Activated naive CD4-positive, alpha-beta T cell treated with anti-CD3 and anti-CD28 coated beads, Interleukin-2, amount 10 ng/mL, durations not matched to agents 7 days and 5 days (primary cell): Measurements from ENCODE around the gene FBXO45.
"Not testable (repeated sequence)": the region's sequence is repeated elsewhere in the genome, so short reads cannot be mapped to it uniquely, and the experiment has no call there.

Source experiments
- CTCF ChIA-PET: fragments of 350-600 bp; sonication (Branson Sonifier 250); formaldehyde crosslinking; loops from one replicate; lab custom pipeline; 2021; ENCODE audit warnings: antibody characterized with exemption; lab: Charles Lee
- DNase-seq: peaks from one replicate; pipeline ENCODE4 v3.0.0-alpha.2; 2020
- H3K27ac Mint-ChIP-seq: one replicate; pipeline ENCODE4 v1.8.0; 2021; ENCODE audit warnings: mild to moderate bottlenecking, moderate library complexity, mixed read lengths
- H3K27me3 Mint-ChIP-seq: one replicate; pipeline ENCODE4 v1.8.0; 2021; ENCODE audit warnings: mild to moderate bottlenecking, mixed read lengths
- H3K36me3 Mint-ChIP-seq: one replicate; pipeline ENCODE4 v1.8.0; 2021; ENCODE audit warnings: mixed read lengths
- H3K4me1 Mint-ChIP-seq: one replicate; pipeline ENCODE4 v1.8.0; 2021; ENCODE audit warnings: mixed read lengths
- H3K4me3 Mint-ChIP-seq: one replicate; pipeline ENCODE4 v1.8.0; 2021; ENCODE audit warnings: mild to moderate bottlenecking, moderate library complexity, mixed read lengths
- H3K9me3 Mint-ChIP-seq: one replicate; pipeline ENCODE4 v1.8.0; 2021; ENCODE audit warnings: mixed read lengths

The FBXO45 gene, protein sequence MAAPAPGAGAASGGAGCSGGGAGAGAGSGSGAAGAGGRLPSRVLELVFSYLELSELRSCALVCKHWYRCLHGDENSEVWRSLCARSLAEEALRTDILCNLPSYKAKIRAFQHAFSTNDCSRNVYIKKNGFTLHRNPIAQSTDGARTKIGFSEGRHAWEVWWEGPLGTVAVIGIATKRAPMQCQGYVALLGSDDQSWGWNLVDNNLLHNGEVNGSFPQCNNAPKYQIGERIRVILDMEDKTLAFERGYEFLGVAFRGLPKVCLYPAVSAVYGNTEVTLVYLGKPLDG

DNA sequence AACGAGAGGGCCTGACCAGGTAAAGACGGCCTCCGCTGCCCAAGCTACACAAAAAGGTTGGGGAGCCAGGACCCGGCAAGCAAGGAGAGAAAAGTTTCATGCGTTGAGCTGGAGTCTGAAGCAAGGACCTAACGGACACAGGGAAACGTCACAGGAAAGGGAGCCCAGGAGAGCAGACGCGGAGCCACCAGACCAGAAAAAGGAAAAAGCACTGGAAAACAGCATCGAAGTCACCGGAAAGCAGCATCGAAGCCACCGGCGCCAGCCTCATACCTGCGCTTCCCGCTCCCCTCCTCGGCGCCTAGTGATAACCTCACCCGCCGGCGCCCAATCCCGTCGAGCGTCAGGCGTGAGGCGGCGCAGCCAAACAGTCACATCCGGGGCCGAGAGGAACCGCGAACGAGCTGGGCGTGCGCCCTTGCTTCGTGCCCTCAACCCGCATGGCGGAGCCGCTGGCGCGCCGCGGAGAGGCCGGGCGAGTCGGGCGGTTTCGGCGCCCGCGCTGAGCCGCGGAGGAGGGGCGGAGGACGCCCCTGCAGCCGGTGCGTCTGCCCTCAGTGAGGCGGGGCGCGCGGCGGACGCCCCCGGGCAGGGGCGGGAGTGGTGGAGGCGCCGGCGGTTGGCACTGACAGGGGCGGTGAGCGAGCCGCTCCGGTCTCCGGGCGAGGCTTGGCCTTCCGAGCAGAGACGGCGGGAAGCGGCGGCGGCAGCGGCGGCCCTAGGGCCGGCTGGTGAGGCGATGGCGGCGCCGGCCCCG lies at the start of gene FBXO45, which contains the start of gene WDR53:
Gene FBXO45, plus strand, starts transcription at position 415 of the 757 bp plus-strand sequence. Its CDS starts 325 bp downstream, at position 740.
Gene WDR53, minus strand, starts transcription at position 309 of the 757 bp plus-strand sequence. CDS start 7,079 bp downstream, outside the sequence.
- Mint-ChIP-seq H3K9me3 (no peaks in the 10 kb centered on the region), H3K36me3 (peaks cover 16% of the 10 kb centered on the region), H3K4me3 (peak within 1 kb of the TSS; percentile 95), H3K4me1 (peaks cover 55% of the 10 kb centered on the region), H3K27me3 (peaks cover 3% of the 10 kb centered on the region), H3K27ac (peak within 1 kb of the TSS; percentile 97)
- CTCF ChIA-PET, result interaction anchor here (0.6 to 2.4 kb wide), 4 partner anchors 32 to 129 kb away, joined by 3 to 16 read pairs (median 3); no protein-coding TSS in a partner anchor
- DNase-seq, result peak; percentile 97

DNA sequence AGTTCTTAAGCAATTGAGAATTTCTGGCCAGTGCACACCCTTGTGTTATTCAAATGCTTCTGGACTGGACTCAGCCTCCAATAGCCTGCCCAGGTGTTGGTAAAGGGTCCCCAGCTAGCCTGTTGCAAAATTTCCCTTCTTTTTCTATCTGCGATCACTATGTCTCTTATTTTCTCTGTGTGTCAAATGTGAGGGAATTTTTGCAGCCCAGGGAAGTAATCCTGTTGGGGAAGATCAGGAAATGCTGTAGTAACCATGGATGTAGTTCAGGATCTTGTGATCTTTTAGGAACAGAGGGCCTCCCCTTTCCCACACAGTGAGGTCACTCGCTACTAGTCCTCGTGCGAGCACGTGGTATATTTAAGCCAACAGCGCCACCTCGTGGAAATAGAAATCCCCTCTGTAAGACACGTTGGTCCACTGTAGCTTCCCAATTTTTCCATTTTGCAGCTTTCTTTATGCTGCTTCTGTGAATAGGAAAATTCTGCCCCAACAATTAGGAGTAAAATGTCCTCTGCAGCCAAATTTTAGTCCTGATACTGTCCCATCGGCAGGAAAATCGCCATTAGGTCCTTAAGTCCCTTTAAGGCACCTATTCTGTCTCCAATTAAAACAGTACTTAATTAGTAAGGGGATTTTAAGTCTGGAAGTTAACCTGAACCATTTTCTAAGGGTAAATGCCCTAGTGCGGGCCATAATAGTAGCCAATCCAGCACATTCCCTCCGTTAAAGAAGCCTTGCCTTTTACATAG lies 49.3 kb upstream of the FBXO45 start:
- DNase-seq, result peak; percentile 75
- peaks cover 47% of the 10 kb centered on the region for H3K9me3 Mint-ChIP-seq
- no peak overlapping the region for H3K4me3 Mint-ChIP-seq
- H3K27me3 Mint-ChIP-seq, result peaks cover 9% of the 10 kb centered on the region
- CTCF ChIA-PET, result interaction anchor here (0.6 to 2.6 kb wide), 8 partner anchors 33 to 625 kb away, joined by 3 to 20 read pairs (median 4); no protein-coding TSS in a partner anchor
- H3K4me1 Mint-ChIP-seq, result no peaks in the 10 kb centered on the region
- no peak overlapping the region for H3K27ac Mint-ChIP-seq
- H3K36me3 Mint-ChIP-seq, result peaks cover 14% of the 10 kb centered on the region

DNA sequence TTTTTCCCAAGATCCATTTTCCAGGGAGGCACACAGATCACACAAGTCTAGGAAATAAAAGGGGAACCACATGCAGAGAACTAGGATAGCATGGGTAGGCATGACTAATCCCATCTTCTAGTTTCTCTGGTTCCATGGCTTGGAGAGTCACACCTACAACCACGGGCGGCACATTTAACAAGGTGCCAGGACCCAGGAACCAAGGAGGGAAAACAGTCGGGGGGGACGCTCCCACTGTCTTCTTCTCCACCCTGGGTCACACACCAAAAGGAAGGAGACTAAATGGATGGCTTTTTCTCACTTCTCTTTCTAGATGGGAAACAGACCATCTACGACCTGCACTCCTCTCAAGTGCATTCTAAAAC lies 48.8 kb upstream of the FBXO45 start:
- Mint-ChIP-seq H3K36me3 (peaks cover 14% of the 10 kb centered on the region), H3K9me3 (peaks cover 45% of the 10 kb centered on the region)
- no peak for DNase-seq

DNA sequence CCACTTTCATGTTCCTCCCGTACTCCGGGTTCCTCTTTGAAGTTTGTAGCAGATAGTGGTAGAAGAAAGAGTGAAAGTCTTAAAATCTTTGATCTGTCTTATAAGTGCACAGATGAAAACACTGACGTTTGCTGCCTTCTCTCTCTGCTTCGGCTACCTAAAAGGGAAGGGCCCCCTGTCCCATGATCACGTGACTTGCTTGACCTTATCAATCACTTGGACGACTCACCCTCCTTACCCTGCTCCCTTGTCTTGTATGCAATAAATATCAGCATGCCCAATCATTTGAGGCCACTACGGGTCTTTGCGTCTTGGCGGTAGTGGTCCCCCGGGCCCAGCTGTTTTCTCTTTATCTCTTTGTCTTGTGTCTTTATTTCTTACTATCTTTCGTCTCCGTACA lies 47.2 kb upstream of the FBXO45 start:
- CTCF ChIA-PET, result interaction anchor here (1.1 to 4.8 kb wide), 8 partner anchors 14 to 268 kb away, joined by 3 to 46 read pairs (median 9); partner anchors contain the start of gene RNF168
- H3K4me3 Mint-ChIP-seq, H3K27me3 Mint-ChIP-seq, H3K4me1 Mint-ChIP-seq, DNase-seq, H3K27ac Mint-ChIP-seq: not testable (repeated sequence)
- peaks cover 14% of the 10 kb centered on the region for H3K36me3 Mint-ChIP-seq
- H3K9me3 Mint-ChIP-seq, result peaks cover 44% of the 10 kb centered on the region

More for the DNA sequence above, 48.8 kb upstream of the FBXO45 start:
- H3K27me3 Mint-ChIP-seq, result peaks cover 9% of the 10 kb centered on the region
- H3K4me1 Mint-ChIP-seq, result no peaks in the 10 kb centered on the region
- no peak overlapping the region for H3K4me3 Mint-ChIP-seq
- H3K27ac Mint-ChIP-seq, result no peak overlapping the region
- CTCF ChIA-PET, result interaction anchor here (0.6 to 2.6 kb wide), 6 partner anchors 33 to 625 kb away, joined by 3 to 20 read pairs (median 4); no protein-coding TSS in a partner anchor

DNA sequence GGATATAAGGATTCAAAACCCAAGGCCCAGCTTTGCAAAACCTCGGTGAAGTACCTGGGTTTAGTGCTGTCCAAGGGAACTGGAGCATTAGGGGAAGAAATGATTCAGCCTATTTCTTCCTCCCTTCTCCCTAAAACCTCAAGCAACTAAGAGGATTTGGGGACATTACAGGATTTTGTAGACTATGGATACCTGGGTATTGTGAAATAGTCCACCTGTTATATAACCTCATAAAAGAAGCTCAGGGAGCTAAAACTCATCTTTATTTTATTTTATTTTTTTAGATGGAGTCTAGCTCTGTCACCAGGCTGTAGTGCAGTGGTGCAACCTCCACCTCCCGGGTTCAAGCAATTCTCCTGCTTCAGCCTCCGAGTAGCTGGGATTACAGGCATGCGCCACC lies 44.6 kb upstream of the FBXO45 start:
- Mint-ChIP-seq H3K27me3 (peaks cover 13% of the 10 kb centered on the region), H3K9me3 (peaks cover 34% of the 10 kb centered on the region), H3K4me3 (no peak overlapping the region), H3K36me3 (peaks cover 14% of the 10 kb centered on the region), H3K4me1 (peaks cover 11% of the 10 kb centered on the region), H3K27ac (no peak overlapping the region)
- CTCF ChIA-PET, result interaction anchor here (0.9 to 4.8 kb wide), 13 partner anchors 10 to 307 kb away, joined by 3 to 46 read pairs (median 5); partner anchors contain the start of genes RNF168 and SLC51A
- no peak for DNase-seq

DNA sequence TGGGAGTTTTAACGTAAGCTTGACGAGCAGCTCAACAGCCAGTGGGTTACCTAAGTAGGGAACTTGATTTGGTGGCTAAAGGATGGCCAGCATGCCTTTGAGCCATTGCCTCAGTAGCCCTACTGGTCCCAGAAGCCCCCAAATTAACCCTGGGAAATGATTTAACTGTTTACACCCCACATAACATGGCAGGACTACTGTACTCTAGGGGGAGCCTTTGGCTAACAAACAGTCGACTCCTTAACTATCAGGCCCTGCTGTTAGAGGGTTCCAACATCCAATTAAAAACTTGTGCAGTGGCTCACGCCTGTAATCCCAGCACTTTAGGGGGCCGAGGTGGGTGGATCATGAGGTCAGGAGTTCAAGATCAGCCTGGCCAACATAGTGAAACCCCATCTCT lies 43.9 kb upstream of the FBXO45 start:
- CTCF ChIA-PET, result interaction anchor here (0.9 to 4.8 kb wide), 8 partner anchors 11 to 308 kb away, joined by 3 to 46 read pairs (median 6); partner anchors contain the start of gene SLC51A
- DNase-seq, result no peak
- H3K9me3 Mint-ChIP-seq, result peaks cover 27% of the 10 kb centered on the region
- no peak overlapping the region for H3K4me3 Mint-ChIP-seq
- peaks cover 9% of the 10 kb centered on the region for H3K36me3 Mint-ChIP-seq
- H3K4me1 Mint-ChIP-seq, result peaks cover 15% of the 10 kb centered on the region
- H3K27me3 Mint-ChIP-seq, result peaks cover 16% of the 10 kb centered on the region
- no peak overlapping the region for H3K27ac Mint-ChIP-seq

DNA sequence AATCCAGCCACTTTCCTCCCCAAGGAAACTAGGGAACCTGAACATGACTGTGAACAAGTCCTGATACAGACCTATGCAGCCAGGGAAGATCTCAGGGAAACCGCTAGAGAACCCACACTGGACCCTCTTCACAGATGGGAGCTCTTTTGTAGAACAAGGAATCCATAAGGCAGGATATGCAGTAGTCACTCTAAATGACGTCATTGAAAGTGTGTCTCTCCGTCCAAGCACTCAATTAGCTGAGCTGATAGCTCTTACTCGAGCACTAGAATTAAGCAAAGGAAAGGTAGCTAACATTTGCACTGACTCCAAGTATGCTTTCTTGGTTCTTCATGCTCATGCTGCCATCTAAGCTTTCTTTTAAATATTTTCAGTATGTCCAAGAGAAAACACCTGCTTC lies 43.3 kb upstream of the FBXO45 start:
- peaks cover 16% of the 10 kb centered on the region for H3K27me3 Mint-ChIP-seq
- no peak overlapping the region for H3K4me3 Mint-ChIP-seq
- H3K36me3 Mint-ChIP-seq, result peaks cover 6% of the 10 kb centered on the region
- DNase-seq, result no peak
- CTCF ChIA-PET, result interaction anchor here (0.7 to 1.5 kb wide), 2 partner anchors 79 to 84 kb away, joined by 3 read pairs; no protein-coding TSS in a partner anchor
- H3K4me1 Mint-ChIP-seq, result peaks cover 15% of the 10 kb centered on the region
- H3K27ac Mint-ChIP-seq, result no peak overlapping the region
- H3K9me3 Mint-ChIP-seq, result peaks cover 21% of the 10 kb centered on the region

DNA sequence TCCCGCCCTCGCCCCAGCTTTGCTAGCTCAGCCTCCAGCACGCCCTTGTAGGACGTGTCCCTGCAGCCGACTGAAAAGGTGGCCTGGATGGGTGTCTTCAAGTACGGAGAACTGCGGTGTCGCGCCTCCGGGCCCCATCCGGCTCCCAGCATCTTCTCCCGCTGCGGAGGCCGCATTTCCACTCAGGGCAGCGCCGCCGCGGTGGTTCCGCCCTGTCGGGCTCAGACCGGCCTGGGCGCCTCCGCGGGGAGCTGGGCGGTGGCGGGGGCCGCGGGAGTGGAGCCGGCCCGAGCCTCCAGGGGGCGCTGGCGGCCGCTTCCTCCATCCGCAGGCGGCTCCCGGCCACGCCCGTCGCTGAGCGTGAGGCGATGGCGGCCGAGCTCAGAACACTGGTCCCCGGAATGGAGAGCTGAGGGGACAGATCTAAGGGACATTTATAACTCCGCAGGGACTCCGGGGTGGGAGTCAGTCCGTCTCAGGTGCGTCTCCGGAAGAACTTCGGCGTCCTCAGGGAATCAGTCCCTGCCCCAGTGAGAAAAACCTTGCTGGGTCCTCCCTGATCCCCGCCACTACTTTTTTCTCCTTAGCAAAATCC lies 39.7 kb upstream of the FBXO45 start:
- CTCF ChIA-PET, result interaction anchor here (0.6 to 3.1 kb wide), 33 partner anchors 8 to 640 kb away, joined by 3 to 16 read pairs (median 4); partner anchors contain the start of genes FBXO45, NCBP2, NRROS and PAK2
- peak; percentile 85 for DNase-seq
- Mint-ChIP-seq H3K36me3 (no peaks in the 10 kb centered on the region), H3K4me1 (peaks cover 15% of the 10 kb centered on the region), H3K27ac (peak overlapping the region; percentile 85), H3K9me3 (peaks cover 3% of the 10 kb centered on the region), H3K4me3 (peak overlapping the region; percentile 65), H3K27me3 (peaks cover 24% of the 10 kb centered on the region)

DNA sequence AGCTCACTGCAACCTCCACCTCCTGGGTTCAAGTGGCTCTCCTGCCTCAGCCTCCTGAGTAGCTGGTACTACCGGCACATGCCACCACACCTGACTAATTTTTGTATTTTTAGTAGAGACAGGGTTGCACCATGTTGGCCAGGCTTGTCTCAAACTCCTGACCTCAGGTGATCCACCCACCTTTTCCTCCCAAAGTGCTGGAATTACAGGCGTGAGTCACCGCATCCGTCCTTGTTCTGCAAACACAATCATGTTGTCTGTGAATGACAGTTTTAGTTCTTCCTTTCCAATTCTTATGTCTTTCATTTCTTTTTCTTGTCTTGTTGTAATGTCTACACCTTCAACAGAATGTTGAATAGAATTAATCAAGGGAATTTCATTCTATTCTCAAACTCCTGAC lies 37.0 kb upstream of the FBXO45 start:
- no peak overlapping the region for H3K4me3 Mint-ChIP-seq
- peaks cover 3% of the 10 kb centered on the region for H3K9me3 Mint-ChIP-seq
- DNase-seq, result no peak
- CTCF ChIA-PET, result interaction anchor here (3.1 kb wide), 1 partner anchor 37 kb away, joined by 16 read pairs; the partner anchor contains the start of genes FBXO45 and WDR53
- H3K4me1 Mint-ChIP-seq, result peaks cover 15% of the 10 kb centered on the region
- H3K27me3 Mint-ChIP-seq, result peaks cover 24% of the 10 kb centered on the region
- H3K27ac Mint-ChIP-seq, result no peak overlapping the region
- no peaks in the 10 kb centered on the region for H3K36me3 Mint-ChIP-seq

DNA sequence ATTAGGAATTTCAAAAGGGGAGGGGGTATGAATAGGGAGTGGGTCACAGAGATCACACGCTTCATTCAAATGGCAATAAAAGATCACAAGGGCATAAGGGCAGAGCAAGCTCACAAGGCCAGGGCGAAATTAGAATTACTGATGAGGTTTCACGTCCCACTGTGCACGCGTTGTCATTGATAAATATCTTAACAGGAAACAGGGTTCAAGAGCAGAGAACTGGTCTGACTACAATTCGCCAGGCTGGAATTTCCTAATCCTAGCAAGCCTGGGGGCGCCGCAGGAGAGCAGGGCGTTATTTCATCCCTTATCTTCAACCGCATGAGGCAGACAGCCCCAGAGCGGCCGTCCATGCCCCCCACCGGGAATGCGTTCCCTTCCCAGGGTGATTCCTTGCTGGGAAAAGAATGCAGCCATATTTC lies 35.2 kb upstream of the FBXO45 start:
- Mint-ChIP-seq H3K27me3 (peaks cover 29% of the 10 kb centered on the region), H3K4me3 (no peak overlapping the region), H3K9me3 (peaks cover 3% of the 10 kb centered on the region), H3K27ac (no peak overlapping the region), H3K4me1 (peaks cover 11% of the 10 kb centered on the region), H3K36me3 (no peaks in the 10 kb centered on the region)
- no peak for DNase-seq
- CTCF ChIA-PET, result no interaction called here

DNA sequence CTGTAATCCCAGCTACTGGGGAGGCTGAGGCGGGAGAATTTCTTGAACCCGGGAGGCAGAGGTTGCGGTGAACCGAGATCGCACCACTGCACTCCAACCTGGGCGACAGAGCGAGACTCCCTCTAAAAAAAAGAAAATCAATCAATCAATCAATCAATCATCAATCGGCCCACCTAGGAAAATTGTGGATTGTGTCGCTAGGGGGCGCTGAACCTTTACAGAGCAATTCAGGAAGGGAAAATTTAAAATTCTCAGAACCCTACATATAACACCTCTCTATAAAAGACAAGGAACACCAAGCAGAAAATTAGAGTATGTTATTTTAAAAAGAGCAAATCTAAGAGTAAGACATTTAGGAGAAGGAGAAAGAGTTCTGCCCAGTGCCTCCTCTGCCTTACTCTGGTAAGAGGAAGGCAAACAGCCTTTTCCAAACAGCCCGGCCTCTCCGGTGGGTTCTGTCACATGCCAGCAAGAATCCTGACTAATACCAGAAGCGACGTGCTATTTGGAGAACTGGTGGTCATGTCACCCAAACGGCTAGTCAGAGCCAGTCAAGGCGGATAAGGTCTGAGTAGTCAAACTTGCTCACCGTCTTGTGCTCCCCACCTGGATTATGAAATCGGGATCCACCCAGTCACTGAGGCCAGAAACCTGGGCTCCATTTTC lies 31.0 kb upstream of the FBXO45 start:
- peaks cover 13% of the 10 kb centered on the region for H3K27me3 Mint-ChIP-seq
- CTCF ChIA-PET, result interaction anchor here (0.6 to 2.8 kb wide), 7 partner anchors 9 to 354 kb away, joined by 3 to 15 read pairs (median 3); partner anchors contain the start of genes FBXO45 and WDR53
- no peak overlapping the region for H3K4me3 Mint-ChIP-seq
- no peaks in the 10 kb centered on the region for H3K36me3 Mint-ChIP-seq
- no peak overlapping the region for H3K27ac Mint-ChIP-seq
- H3K9me3 Mint-ChIP-seq, result no peaks in the 10 kb centered on the region
- peaks cover 4% of the 10 kb centered on the region for H3K4me1 Mint-ChIP-seq
- peak; percentile 78 for DNase-seq

DNA sequence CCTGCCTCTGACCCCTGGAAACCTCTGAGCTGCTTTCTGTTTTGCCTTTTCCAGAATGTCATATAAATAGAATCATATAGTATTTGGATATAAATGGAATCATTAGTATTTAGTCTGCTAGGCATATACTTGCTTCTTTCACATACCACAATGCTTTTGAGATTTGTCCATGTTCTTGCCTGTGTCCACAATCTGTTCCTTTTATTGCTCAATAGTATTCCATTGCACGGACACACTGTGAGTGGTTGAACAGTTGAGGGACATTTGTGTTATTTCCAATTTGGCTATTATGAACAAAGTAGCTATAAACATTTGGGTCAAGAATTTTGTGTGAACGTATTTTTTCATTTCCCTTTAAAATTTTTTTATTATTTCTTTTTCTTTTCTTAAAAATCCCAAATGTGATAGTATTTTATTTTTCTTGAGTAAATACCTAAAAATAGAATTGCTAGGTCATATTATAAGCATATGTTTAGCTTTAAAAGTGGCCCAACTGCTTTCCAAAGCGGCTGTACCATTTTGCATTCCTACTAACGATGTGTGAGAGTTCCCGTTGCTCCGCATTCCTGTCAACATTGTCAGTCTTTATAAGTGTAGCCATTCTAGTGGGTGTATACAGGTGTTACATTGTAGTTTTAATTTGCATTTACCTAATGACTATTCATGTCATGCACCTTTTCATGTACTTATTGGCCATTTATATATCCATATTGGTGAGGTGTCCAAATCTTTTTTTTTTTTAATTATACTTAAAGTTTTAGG lies 26.6 kb upstream of the FBXO45 start:
- no peak overlapping the region for H3K4me3 Mint-ChIP-seq
- H3K27me3 Mint-ChIP-seq, result peaks cover 21% of the 10 kb centered on the region
- no peak for DNase-seq
- no peaks in the 10 kb centered on the region for H3K9me3 Mint-ChIP-seq
- H3K36me3 Mint-ChIP-seq, result no peaks in the 10 kb centered on the region
- CTCF ChIA-PET, result interaction anchor here (0.7 to 1.0 kb wide), 3 partner anchors 13 to 68 kb away, joined by 3 to 4 read pairs (median 3); no protein-coding TSS in a partner anchor
- H3K4me1 Mint-ChIP-seq, result peaks cover 4% of the 10 kb centered on the region
- H3K27ac Mint-ChIP-seq, result no peak overlapping the region
